Measurements from ENCODE around the gene CYP19A1.

Gene CYP19A1

DNA sequence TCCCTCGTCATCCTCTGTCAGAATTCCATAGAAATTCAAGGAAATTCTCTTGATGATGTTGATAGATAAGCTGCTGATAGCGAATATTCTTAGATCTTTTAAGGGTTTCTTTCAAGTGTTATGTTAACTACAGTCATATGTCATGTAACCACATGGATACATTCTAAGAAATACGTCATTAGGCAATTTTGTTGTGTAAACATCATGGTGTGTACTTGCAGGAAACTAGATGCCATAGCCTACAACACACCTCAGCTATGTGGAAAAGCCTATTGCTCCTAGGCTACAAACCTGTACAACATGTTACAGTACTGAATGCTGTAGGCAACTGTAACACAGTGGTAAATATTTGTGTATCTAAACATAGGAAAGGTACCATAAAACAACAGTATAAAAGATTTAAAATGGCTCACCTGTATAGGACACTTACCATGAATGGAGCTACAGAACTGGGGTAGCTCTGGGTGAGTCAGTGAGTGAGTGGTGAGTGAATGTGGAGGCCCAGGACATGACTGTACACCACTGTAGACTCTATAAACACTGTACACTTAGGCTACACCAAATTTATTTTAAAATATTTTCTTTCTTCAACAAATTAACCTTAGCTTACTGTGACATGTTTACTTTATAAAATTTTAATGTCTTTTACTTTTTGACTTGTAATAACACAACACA, 37.7 kb upstream of the CYP19A1 start:
- H3K36me3 ChIP-seq (ENCODE audit: control insufficient read depth, insufficient read depth, low read length): no peaks in the 10 kb centered on the region
- H3K4me3 ChIP-seq (replicated peaks; ENCODE audit: low read depth, low read length): no peak overlapping the region
- H3K27me3 ChIP-seq (replicated peaks; ENCODE audit: control insufficient read depth, insufficient read depth, low read length): no peaks in the 10 kb centered on the region
- DNase-seq (ENCODE audit: extremely low read depth, insufficient read length): no peak
- no peak for TF ChIP-seq CTCF (IDR thresholded peaks at IDR 0.05; ENCODE audit: insufficient read depth, low read length, poor library complexity, severe bottlenecking)

GRCh38 chr15:51374131-51374530, 35.7 kb upstream of the CYP19A1 start:
- no peak for DNase-seq (ENCODE audit: extremely low read depth, insufficient read length)
- TF ChIP-seq CTCF (IDR thresholded peaks at IDR 0.05; ENCODE audit: insufficient read depth, low read length, poor library complexity, severe bottlenecking): no peak
- Histone ChIP-seq H3K4me3 (replicated peaks; ENCODE audit: low read depth, low read length) (no peak overlapping the region), H3K27me3 (replicated peaks; ENCODE audit: control insufficient read depth, insufficient read depth, low read length) (no peaks in the 10 kb centered on the region), H3K36me3 (ENCODE audit: control insufficient read depth, insufficient read depth, low read length) (no peaks in the 10 kb centered on the region)

GRCh38 chr15:51371266-51371665, 32.9 kb upstream of the CYP19A1 start:
- DNase-seq (ENCODE audit: extremely low read depth, insufficient read length): no peak
- Histone ChIP-seq H3K36me3 (ENCODE audit: control insufficient read depth, insufficient read depth, low read length) (no peaks in the 10 kb centered on the region), H3K4me3 (replicated peaks; ENCODE audit: low read depth, low read length) (no peak overlapping the region), H3K27me3 (replicated peaks; ENCODE audit: control insufficient read depth, insufficient read depth, low read length) (no peaks in the 10 kb centered on the region)
- TF ChIP-seq CTCF (IDR thresholded peaks at IDR 0.05; ENCODE audit: insufficient read depth, low read length, poor library complexity, severe bottlenecking): no peak

GRCh38 chr15:51369451-51369761, 31.0 kb upstream of the CYP19A1 start:
- TF ChIP-seq CTCF (IDR thresholded peaks at IDR 0.05; ENCODE audit: insufficient read depth, low read length, poor library complexity, severe bottlenecking): no peak
- no peaks in the 10 kb centered on the region for H3K36me3 ChIP-seq (ENCODE audit: control insufficient read depth, insufficient read depth, low read length)
- no peak for DNase-seq (ENCODE audit: extremely low read depth, insufficient read length)
- no peaks in the 10 kb centered on the region for H3K27me3 ChIP-seq (replicated peaks; ENCODE audit: control insufficient read depth, insufficient read depth, low read length)
- H3K4me3 ChIP-seq (replicated peaks; ENCODE audit: low read depth, low read length): no peak overlapping the region

- H3K27me3 ChIP-seq (replicated peaks; ENCODE audit: control insufficient read depth, insufficient read depth, low read length): no peaks in the 10 kb centered on the region
- no peak for TF ChIP-seq CTCF (IDR thresholded peaks at IDR 0.05; ENCODE audit: insufficient read depth, low read length, poor library complexity, severe bottlenecking)
- no peaks in the 10 kb centered on the region for H3K36me3 ChIP-seq (ENCODE audit: control insufficient read depth, insufficient read depth, low read length)
- no peak for DNase-seq (ENCODE audit: extremely low read depth, insufficient read length)
- H3K4me3 ChIP-seq (replicated peaks; ENCODE audit: low read depth, low read length): no peak overlapping the region
Observed at GRCh38 chr15:51368751-51369450, 30.5 kb upstream of the CYP19A1 start.

All from GM06990 (cell line).